Endodermal cell (in vitro differentiated cells): Measurements from ENCODE around the gene PDLIM5. TPM values are rescaled to one million over a fixed set of nuclear protein-coding genes. Genes with fewer than 3 reads are reported as not detected.

Experiments used
- DNase-seq: peaks from one replicate; pipeline ENCODE4 v3.0.0-alpha.2; 2017
- H3K27ac ChIP-seq: 2 replicates; pipeline ENCODE4 v1.5.1; 2013; ENCODE audit warnings: mild to moderate bottlenecking, low read depth, low read length, moderate library complexity
- H3K27me3 ChIP-seq: 2 replicates; pipeline ENCODE4 v1.6.1; 2013; ENCODE audit warnings: mild to moderate bottlenecking, low read length, moderate library complexity; ENCODE audit not compliant: insufficient read depth, control insufficient read depth, poor library complexity, severe bottlenecking
- H3K36me3 ChIP-seq: 2 replicates; pipeline ENCODE4 v1.7.0; 2013; ENCODE audit warnings: mild to moderate bottlenecking, low read length, moderate library complexity; ENCODE audit not compliant: control insufficient read depth, insufficient read depth
- H3K4me1 ChIP-seq: one replicate; pipeline ENCODE4 v1.7.0; 2013; ENCODE audit warnings: low read length; ENCODE audit not compliant: control insufficient read depth, insufficient read depth
- H3K4me3 ChIP-seq: 2 replicates; pipeline ENCODE4 v1.5.1; 2013; ENCODE audit warnings: mild to moderate bottlenecking, low read length, moderate library complexity
- H3K9ac ChIP-seq: 2 replicates; pipeline ENCODE4 v1.6.1; 2013; ENCODE audit warnings: mild to moderate bottlenecking, low read length, moderate library complexity; ENCODE audit not compliant: poor library complexity, severe bottlenecking; ENCODE audit errors: extremely low read depth
- H3K9me3 ChIP-seq: 2 replicates; pipeline ENCODE4 v1.6.1; 2013; ENCODE audit warnings: mild to moderate bottlenecking, low read length, moderate library complexity; ENCODE audit not compliant: control insufficient read depth
- H3K27ac Mint-ChIP-seq: 2 replicates; pipeline ENCODE4 v1.8.0; 2020; ENCODE audit warnings: mixed read lengths
- H3K27me3 Mint-ChIP-seq: 2 replicates; pipeline ENCODE4 v1.8.0; 2021; ENCODE audit warnings: mild to moderate bottlenecking, mixed read lengths; ENCODE audit not compliant: insufficient read depth
- H3K36me3 Mint-ChIP-seq: 2 replicates; pipeline ENCODE4 v1.8.0; 2020; ENCODE audit warnings: low read depth, mixed read lengths
- H3K4me1 Mint-ChIP-seq: 2 replicates; pipeline ENCODE4 v1.8.0; 2020; ENCODE audit warnings: mixed read lengths
- H3K4me3 Mint-ChIP-seq: 2 replicates; pipeline ENCODE4 v1.8.0; 2020; ENCODE audit warnings: mild to moderate bottlenecking, moderate library complexity, mixed read lengths
- H3K9me3 Mint-ChIP-seq: 2 replicates; pipeline ENCODE4 v1.8.0; 2020; ENCODE audit warnings: mild to moderate bottlenecking, mixed read lengths
- WGBS, 2 experiments: methylation state at CpG; one replicate each; pipeline versions ENCODE4 v1.1.5 to v1.1.7; 2013; ENCODE audit warnings: missing lambda C conversion rate in 2 of 2, mixed read lengths in 1 of 2; ENCODE audit not compliant: insufficient coverage in 1 of 2, insufficient read length in 1 of 2; 5-methylcytosine and 5-hydroxymethylcytosine counted together
- total RNA-seq, 2 donors: library from RNA; stranded (reverse); fragmentation: NEBNext Ultra II Directional in 1 of 2; extraction: Animal tissue kit (Norgen Biotek cat#: 25700) in 1 of 2; gene quantifications; 2 replicates in 1 of 2; 3 replicates in 1 of 2; pipeline ENCODE4 v1.2.1, GENCODE V29; 2021
- TF ChIP-seq, protein P1 (sequence below): fragments of 200-600 bp; sonication (generic); conservative IDR thresholded peaks from 2 replicates; pipeline ENCODE4 v1.5.0; 2021; ENCODE audit warnings: antibody characterized with exemption, mild to moderate bottlenecking

Gene PDLIM5
- total RNA-seq, 2 donors from 2014 or later = 91.0 to 149 TPM

DNA sequence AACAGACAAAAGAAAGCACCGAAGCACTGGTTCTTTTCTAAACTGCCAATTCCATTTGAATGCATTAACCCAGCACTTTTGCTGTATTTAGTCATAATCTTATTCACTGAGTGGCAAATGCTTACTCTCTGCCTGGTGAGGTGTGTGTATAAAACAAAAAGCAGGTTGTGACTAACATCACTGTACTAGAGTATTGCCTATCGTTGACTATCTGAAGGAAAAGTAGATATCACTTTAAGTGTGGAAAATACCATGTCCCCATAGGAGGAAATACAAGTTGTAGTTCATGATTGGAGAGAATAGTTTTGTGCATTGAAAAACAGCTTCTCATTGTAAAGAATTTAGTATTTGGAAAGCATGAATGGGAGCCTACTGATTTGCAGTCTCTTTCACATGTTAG lies 2.7 kb downstream of the PDLIM5 start:
- H3K27ac ChIP-seq = no peak overlapping the region
- peak overlapping the region; percentile 80 for H3K9ac ChIP-seq
- H3K4me1 ChIP-seq = no peaks in the 10 kb centered on the region
- no peaks in the 10 kb centered on the region for H3K27me3 Mint-ChIP-seq
- WGBS, 2 experiments = 69 to 71% methylated on average over 1 to 2 of the region's 2 CpGs
- H3K4me1 Mint-ChIP-seq = peaks cover 42% of the 10 kb centered on the region
- H3K36me3 Mint-ChIP-seq = peaks cover 12% of the 10 kb centered on the region
- TF ChIP-seq, protein P1, sequence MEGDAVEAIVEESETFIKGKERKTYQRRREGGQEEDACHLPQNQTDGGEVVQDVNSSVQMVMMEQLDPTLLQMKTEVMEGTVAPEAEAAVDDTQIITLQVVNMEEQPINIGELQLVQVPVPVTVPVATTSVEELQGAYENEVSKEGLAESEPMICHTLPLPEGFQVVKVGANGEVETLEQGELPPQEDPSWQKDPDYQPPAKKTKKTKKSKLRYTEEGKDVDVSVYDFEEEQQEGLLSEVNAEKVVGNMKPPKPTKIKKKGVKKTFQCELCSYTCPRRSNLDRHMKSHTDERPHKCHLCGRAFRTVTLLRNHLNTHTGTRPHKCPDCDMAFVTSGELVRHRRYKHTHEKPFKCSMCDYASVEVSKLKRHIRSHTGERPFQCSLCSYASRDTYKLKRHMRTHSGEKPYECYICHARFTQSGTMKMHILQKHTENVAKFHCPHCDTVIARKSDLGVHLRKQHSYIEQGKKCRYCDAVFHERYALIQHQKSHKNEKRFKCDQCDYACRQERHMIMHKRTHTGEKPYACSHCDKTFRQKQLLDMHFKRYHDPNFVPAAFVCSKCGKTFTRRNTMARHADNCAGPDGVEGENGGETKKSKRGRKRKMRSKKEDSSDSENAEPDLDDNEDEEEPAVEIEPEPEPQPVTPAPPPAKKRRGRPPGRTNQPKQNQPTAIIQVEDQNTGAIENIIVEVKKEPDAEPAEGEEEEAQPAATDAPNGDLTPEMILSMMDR = no peak
- no peaks in the 10 kb centered on the region for H3K27me3 ChIP-seq
- peaks cover 31% of the 10 kb centered on the region for H3K36me3 ChIP-seq
- no peak overlapping the region for H3K27ac Mint-ChIP-seq
- DNase-seq = no peak
- H3K4me3 Mint-ChIP-seq = peak overlapping the region; percentile 89
- H3K4me3 ChIP-seq = peak overlapping the region; percentile 85
- no peaks in the 10 kb centered on the region for H3K9me3 Mint-ChIP-seq
- no peaks in the 10 kb centered on the region for H3K9me3 ChIP-seq

DNA sequence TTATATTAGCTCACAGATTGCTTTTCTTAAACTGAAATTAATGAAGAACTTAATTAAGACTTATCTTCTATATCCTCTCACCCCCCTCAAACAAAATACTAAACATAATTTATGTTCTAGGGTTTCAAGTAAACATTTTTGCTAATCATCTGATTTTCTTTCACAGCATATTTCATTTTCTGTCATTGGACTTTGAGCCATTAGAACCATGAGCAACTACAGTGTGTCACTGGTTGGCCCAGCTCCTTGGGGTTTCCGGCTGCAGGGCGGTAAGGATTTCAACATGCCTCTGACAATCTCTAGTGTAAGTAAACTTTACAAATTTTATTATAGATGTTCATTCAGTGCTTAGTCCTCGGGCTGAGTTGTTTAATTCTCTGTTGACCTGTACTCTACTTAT lies 3.3 kb downstream of the PDLIM5 start:
- no peaks in the 10 kb centered on the region for H3K27me3 ChIP-seq
- WGBS, 2 experiments = 91% methylated on average over 3 of the region's 3 CpGs; no CpG with 5 or more reads in 1 of the 2 experiments

DNA sequence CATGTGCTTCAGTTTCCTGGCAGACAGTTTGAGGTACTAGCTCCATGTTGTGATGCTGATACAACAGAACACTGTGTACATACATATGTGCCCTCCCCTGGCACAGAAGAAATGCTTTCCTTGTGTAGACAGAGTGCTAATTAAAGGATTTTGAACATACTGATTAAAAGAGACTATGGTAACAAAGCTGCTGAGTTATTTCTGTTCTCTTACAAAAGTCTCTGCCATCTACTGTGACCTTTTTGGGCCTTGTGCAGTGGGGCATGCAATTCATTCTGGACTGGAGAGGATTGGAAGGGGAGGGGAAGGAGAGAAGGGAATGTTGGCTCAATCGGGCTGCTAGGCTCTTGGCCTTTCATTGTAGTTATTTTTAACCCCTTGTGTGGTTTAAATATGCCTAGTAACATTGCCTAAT lies 6.0 kb downstream of the PDLIM5 start:
- no peak overlapping the region for H3K9ac ChIP-seq
- H3K36me3 ChIP-seq = peaks cover 40% of the 10 kb centered on the region
- Mint-ChIP-seq H3K27ac (peak overlapping the region; percentile 46), H3K4me3 (peak overlapping the region; percentile 14), H3K4me1 (peaks cover 63% of the 10 kb centered on the region), H3K36me3 (peaks cover 21% of the 10 kb centered on the region), H3K9me3 (no peaks in the 10 kb centered on the region), H3K27me3 (no peaks in the 10 kb centered on the region)
- H3K4me3 ChIP-seq = peak overlapping the region; percentile 63
- TF ChIP-seq, protein P1 = no peak
- WGBS, 2 experiments = 28% methylated on average over 1 of the region's 1 CpG; no CpG with 5 or more reads in 1 of the 2 experiments
- no peaks in the 10 kb centered on the region for H3K4me1 ChIP-seq
- no peak for DNase-seq
- no peaks in the 10 kb centered on the region for H3K9me3 ChIP-seq
- H3K27ac ChIP-seq = peak overlapping the region; percentile 78
- no peaks in the 10 kb centered on the region for H3K27me3 ChIP-seq

More for the DNA sequence above, 3.3 kb downstream of the PDLIM5 start:
- H3K4me3 Mint-ChIP-seq = no peak overlapping the region
- Histone ChIP-seq H3K4me3 (peak overlapping the region; percentile 85), H3K4me1 (no peaks in the 10 kb centered on the region), H3K9me3 (no peaks in the 10 kb centered on the region), H3K9ac (no peak overlapping the region), H3K36me3 (peaks cover 31% of the 10 kb centered on the region), H3K27ac (no peak overlapping the region)
- no peaks in the 10 kb centered on the region for H3K9me3 Mint-ChIP-seq
- H3K36me3 Mint-ChIP-seq = peaks cover 15% of the 10 kb centered on the region
- TF ChIP-seq, protein P1 = no peak
- H3K27ac Mint-ChIP-seq = no peak overlapping the region
- no peaks in the 10 kb centered on the region for H3K27me3 Mint-ChIP-seq
- DNase-seq = no peak
- peaks cover 48% of the 10 kb centered on the region for H3K4me1 Mint-ChIP-seq
